HG02943 (cell line): ENCODE results near the gene CTDSPL.

Experiments used
- ATAC-seq: cut with Tn5 transposase; IDR thresholded peaks from one replicate; pipeline ENCODE4 v1.9.1; 2021; ENCODE audit warnings: mild to moderate bottlenecking, low read depth, moderate library complexity; ENCODE audit not compliant: unreplicated experiment

The CTDSPL gene

DNA sequence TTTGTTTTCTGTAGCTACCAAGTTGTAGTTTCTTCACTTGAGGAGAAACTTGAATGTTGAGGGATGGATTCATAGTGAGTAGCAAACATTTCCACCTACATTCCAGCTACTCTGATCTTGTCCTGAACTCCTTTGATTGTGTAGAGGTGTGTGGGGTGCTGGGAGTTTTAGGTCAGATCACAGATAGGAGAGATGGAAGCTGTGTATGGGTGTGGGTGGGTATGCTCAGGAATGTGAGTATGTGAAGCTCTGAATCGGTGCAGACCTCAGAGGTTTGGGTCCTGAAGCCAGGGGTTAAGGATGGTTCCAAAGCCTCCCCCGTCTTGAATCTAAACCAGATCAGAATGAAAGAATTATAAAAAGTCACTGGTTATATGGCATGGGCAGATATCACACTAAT, 76.3 kb downstream of the CTDSPL start:
- ATAC-seq, result no peak

DNA sequence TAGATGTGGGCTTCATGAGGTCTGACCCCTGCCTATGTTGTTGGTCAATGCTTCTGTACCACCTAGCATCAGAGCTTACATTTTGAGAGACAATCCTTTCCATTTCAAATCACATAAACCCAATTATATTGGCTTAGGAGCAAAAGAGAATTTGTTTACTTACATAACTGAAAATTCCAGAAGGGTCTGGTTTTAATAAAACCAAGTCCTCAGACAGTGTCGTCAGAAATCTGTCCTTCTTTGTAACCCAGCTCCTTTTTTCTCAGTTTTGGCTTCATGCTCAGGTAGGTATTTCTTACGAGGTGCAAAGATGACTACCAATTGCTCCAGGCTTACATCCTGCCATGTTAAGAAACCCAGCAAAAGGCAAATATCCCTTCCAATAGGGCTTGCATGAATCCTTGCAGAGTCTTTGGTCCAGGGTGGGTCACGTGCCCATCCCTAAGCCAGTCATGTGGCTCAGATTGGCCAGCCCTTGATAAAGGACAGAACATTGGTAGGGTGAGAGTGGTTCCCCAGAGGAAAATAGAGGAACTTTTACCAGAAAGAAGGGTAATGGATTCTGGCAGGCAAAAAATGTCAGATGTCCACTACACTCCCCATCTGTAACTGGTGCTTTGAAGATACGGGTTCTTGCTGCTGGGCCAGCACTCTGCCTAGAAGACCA, 78.7 kb downstream of the CTDSPL start:
- no peak for ATAC-seq

DNA sequence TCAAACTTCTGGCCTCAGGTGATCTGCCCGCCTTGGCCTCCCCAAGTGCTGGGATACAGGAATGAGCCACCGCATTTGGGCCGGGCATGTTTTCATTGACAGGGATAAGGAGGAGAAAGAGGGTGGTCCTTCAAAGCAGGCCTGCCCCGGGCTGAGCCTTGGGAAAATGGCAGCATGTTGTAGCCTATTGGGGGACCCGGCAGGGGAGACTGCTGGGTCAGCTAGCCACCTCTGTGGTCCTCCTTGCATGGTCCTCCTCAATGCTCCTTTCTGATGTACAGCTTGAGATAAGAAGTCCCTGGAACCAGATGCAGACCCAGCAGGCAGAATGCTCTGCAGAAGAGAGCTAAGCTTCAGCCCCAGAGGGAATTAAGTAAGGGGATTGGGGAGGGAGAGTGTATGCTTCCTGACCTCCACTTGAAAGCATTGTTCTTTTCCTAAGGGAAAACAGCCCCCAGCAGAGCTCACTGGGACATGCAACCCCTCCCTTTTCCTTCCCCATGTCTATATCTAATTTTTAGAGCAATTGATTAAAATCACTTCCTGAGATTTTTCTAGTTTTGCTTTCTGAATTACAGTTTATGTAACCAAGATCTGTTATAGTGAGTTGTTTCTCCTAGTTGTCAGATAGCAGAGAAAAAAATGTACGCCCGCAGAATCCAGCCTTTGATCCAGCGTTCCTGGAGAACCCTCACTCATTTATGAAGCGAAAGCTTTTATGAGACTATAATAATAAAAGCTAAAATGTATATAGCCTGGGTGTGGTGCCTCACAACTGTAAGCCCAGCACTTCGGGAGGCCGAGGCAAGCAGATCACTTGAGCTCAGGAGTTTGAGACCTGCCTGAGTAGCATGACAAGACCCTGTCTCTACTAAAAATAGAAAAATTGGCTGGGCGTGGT, 80.2 kb downstream of the CTDSPL start:
- no peak for ATAC-seq

DNA sequence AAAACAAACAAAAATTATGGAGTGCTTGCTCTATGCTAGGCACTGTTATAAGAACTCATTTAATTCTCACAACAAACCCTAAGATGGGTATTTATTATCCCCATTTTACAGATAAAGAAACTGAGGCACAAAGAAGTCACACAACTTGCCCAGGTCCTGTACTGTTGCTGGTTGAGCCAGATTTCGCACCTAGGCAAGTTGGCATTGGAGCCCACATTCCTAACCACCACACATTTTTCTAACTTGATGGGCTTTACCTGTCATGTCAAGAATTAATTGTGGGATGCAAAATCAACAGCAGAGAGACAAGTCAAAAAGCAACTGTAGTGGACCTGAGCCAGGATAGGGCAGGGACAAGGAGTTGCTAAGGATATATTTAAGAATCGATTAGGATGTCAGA, 81.0 kb downstream of the CTDSPL start:
- ATAC-seq, result no peak

DNA sequence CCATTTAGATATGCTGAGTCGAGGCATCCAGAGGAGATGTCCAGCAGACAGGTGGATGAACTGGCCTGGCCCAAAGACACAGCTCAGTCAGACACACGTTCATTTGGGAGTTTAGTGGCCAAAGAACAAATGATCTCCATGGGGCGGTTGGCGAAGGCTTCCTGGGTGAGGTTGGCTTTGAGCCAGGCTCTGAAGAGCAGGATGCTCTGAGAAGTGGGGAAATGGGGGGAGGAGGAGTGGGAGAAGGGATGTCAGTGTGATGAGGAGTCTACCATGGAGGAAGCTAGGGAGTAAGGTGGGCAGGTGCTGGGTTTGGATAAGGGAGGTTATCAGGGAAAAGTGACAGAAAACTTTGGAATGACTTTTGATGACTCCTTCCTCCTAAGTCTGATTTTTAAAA, 81.4 kb downstream of the CTDSPL start:
- ATAC-seq, result no peak

DNA sequence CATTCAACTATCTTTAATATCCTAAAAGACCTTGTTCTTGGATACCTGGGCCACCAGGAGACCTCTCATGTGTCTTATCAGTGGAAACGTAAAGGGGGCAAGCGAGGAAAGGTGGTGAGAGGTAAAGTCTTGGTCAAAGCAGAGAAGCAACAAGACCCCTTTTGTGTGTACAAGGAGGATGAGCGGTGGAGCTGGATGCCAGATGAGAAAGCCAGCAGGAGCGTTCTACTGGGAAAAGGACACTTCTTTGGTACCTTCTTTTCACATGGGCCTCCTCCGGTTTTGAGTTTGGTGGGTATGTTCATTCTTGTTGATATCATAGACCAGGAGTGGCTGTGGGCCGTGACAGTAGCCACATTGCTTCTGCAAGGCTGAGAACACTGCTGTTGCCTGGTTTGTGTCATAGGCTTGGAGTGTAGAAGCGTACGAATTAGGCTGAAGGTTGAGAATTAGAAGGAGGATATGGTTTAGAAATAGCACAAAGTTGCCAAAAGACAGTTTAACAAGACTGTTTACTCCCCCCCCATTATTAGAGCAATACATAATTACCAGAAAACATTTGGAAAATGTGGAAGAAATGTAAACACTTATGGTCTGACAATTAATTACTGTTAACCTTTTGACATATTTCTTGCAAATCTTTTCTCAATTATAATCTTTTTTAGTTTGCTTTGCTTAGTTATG, 82.1 kb downstream of the CTDSPL start:
- no peak for ATAC-seq

DNA sequence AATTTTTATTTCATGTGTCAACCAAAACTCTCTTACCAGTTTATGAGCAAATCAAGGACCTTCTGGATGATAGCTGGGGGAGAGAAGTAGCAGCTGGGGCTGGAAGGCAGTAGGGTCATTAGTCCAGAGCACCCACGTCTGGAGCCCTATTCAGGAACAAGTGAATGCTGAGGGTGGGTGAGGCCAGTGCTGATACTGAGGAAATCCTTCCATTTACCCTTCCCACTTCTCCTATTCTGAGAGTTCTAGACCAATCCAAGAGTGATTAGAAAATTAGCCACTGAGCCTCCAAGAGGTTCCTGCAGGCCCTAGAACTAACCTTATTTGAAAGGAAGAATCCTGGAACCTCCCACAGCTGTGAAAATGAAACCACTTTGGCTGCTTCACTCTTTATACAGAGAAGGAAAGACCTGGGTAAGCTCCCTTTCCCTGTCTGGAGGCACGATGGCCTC, 82.7 kb downstream of the CTDSPL start:
- ATAC-seq, result no peak

DNA sequence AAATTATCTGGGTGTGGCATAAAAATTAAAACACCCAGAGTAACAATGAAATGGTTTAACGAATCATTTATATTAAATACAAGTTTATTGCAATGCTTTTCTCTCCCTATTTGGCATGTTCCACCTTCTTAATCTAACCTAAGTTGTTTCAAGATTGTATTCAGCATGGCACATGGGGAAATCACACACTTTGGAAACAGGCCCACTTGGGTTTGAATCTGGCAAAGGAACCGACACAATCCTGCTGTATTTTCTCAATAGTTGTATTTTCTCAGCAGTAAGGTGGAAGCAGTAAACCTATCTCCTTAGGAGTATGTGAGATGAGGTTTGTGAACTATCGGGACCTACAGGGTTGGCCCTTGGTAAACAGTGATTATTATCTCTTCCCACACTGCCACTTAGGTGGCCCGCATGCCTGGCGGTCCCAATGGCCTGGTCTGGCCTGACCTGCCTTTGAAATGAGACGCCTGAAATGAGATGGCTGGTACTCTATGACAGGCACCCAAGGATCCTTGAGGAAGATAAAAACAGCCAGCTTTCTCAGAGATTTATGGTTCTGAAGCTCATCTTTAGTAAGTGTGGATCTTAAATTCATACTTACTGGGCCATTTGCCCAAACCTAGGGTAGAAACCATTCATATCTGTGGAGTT, 83.6 kb downstream of the CTDSPL start:
- ATAC-seq, result no peak

DNA sequence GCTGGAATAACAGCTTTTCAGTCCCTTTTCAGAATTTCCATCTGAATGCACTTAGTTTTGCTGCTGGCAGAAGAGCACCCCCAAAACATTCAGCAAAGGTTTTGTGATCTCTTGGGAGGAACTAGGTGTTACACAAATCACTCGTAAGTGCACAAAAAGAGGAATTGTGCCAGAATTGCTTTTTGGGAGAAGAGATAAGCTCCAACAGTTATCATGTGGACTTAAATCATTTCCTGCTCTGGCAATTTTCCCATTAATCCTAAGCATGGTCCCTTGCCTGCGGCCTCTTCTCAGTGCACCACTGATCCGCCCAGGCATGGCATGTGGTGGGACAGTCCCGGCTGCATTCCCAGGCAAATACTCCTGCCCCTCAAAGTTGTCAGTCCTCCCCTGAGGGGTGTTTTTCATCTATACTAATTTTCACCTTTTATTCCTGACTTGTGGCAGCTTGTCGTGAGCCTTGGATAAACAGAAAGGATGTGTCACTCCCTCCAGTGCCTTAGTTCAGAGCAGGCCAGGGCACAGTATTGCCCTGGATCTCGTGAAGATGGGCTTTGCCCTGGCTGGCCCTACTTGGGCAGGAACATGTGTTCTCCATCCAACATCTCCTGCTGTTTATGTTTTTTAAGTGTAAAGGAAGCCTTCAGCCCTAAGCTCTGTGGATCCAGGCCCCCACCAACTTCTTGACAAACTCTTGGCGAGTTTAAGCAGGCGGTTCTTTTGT, 84.3 kb downstream of the CTDSPL start:
- ATAC-seq, result no peak

DNA sequence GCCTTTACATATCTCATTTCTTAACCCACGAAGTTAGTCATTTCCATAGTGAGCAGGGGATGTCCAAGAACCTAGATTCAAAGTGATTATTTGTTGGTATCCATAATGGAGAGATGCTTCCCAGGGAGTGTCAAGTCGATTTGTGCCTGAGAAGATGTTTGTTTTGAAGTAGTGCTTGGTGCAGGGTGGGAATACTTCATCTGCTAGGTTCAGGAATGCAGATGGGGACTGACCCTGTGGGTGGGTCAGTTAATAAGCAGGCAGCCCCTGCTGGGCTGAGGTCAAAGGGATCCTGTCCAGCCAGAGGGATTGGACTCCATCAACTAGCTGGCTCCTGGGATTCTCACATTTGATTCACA, 84.8 kb downstream of the CTDSPL start:
- no peak for ATAC-seq

DNA sequence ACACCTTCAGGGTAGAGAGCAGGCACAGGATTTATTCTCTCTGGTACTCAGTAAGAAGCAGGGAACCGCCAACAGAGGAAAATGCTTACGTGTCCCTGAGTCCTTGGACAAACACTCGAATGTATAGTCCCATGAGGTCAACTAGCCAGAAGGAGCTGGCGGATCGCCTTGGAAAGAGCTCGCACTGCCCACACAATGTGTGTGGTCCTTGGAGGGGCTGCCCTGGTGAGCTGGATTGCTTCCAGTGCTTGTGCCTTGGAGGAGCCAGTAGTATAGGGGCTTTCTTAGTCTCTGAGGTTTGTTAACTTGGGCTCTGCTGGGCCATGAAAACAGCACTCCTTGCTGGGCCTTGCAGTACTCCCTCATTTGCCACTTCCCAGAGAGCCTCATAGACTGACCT, 88.2 kb downstream of the CTDSPL start:
- no peak for ATAC-seq

DNA sequence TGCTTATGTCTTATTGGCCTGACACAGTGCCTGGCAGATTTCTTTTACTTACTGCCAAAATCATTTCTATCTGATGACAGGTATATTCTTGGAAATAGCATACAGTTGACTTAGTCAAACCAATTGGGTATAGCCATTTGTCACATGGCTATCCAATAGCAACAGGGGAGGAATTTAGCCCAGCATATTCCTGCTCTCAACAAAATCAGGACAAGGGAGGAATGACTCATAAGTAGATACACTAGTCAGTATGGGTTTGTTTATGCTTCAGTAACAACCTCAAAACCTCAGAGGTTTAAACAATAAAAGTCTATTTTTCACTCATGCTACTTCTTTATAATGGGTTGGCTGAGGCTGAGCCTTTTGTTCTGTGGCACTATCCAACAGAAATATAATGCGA, 90.9 kb downstream of the CTDSPL start:
- no peak for ATAC-seq

DNA sequence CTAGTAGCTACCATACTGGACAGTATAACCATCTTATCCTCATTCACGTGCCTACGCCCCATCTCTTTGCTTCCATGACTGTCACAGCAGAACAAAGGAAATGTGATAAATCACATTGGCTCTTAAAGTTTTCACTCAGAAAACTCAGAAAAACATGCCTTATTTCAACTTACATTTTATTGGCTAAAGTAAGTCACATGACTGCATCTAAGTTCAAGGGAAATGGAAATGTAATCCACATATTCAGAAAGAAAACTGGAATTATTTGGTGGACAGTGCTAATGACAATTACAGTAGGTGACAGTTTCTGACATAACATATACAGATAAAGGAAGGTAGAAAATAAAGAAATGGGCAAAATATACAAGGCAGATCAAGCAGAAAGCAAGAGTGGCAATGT, 91.5 kb downstream of the CTDSPL start:
- ATAC-seq, result no peak

DNA sequence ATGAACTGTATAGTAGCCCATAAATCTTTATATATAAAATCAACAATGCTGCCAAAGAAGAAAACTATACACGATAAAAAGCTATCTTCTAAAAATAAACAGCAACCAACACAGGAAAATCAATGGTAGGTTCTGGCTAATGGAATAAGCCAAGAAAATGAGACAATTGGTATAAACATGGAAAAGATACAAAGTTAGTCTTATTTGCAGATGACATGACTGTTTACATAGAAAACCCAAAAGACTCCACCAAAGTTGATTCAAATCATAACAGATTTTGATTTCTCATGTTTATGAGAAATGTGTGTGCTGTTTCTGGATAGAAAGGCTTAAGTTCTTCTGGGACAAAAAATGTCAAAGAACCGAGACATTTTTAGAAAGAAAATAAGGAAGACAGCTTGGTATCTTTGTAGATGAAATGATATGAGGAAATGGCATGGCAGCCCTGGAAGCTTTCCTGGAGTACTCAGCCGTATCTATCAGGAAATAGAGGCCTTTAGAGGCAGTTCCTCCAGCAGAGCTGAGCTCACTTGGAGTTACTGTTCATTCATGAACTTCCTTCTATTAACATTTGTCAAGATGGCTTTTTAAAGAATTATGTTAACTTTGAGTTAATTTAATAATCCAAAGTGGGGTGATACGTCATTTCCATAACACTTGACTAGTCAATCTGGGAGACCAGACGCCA, 92.2 kb downstream of the CTDSPL start:
- no peak for ATAC-seq

DNA sequence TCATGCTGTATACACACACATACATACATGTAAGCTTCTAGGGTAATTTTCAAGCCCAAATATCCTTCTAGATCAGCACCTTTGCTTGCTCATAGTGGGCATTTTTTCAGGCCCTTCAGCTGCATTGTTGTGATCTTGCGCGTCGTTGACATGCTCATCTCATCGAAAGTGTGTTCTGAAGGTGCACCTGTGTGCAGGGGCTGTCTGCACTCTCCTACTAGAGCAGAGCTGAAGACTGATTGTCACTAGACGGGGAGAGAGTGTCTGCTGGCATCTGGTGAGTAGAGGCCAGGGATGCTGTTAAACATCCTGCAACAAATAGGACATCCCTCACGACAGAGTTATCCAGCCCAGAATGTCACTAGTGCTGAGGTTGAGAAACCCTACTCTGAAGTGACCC, 93.2 kb downstream of the CTDSPL start:
- ATAC-seq, result no peak

DNA sequence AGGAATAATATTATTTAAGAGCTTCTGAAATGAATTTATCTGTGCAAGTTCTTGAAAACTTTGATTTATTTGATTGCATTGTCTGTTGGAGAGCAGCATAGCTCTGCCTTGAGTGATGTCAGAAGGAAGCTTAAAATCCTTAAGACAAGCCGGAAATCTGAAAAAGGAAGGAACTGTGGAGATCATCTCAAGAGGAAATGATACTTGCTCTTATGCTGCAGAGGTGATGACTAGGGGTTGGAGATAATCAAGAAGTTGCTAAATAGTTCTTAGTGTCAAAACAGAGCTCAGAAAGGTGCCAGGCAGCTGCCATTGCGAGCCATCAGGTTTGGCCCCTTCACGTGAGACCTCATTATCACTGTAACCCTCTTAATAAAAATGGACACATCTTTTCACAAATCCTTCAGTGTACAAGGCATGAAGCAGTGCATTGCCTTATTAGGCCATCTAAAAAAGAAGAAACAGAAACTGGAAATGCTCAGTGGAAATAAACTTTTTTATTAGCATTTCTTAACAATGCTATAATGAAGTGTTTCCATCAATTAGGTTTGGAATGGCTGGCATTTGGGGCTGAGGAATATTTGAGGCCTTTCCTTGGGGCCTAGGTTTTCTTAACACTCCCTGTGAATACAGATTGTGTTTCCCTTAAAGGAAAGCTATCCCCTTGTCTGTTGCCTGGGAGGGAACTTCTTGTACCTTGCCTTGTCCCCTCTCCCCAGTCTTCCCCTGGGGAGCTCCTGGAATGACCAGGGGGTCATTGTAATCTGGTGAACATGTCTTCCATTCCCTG, 94.4 kb downstream of the CTDSPL start:
- ATAC-seq, result no peak

DNA sequence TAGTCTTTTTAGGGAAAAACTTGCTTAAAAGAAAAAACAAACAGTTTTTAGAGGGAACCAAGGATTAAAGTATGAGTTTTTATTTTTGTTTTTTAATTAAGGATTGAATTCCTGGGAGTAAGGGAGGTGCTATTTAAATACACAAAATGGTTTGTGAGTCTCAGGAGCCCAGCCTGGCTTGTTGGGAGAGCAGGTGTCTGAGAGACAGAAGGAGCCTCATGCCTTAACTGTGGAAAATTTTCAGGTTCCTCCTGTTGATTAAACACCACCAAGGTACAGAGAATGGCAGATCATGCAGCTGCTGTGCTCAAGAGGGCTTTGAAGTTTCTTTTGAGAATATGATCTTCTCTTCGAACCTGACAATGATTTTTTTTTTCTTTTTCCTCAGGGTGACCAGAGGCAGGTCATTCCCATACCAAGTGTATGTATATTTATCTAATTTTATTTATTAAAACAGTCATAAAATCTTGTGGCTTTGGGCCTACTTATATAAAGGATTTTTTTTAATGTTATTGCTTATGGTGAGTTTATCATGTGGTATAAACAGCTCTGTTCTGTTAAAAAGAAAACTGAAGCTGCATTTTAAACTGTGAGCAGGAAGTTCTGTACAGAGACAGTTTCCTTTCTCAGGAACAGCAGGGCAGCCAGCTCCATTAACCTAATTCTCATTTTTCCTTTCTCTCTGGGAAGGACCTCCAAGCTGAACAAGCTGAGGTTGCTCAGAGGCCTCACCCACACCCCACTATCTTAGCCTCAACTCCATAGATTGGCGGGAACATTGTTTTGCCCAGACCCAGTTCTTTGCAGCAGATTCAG, 95.3 kb downstream of the CTDSPL start:
- no peak for ATAC-seq

DNA sequence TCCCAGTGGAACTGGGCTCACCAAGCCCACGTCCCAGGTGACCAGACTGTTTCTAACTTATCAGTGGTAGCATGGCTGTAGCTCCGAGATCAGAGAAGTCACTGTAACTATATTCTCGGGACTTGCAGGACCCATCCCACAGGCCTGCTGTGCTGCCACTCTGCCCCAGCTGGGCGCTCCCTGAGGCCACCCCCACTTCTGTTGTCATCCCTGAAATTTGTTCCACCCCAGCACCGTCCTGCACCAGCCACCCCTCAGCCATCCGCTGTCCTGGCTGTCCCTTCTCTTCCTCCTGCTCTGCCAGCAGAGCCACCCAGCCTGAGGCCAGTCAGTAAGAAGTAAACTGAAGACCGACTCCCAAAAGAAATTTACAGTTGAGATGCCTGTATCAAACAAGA, 95.9 kb downstream of the CTDSPL start:
- no peak for ATAC-seq
